HCT116 (cell line): ENCODE data around the gene STIMATE. TPM values are rescaled to one million over a fixed set of nuclear protein-coding genes. Genes with fewer than 3 reads are reported as not detected.

ENCODE experiments used
- ATAC-seq: fragments of 200-7000 bp; cut with Tn5 transposase; 2 replicates; pipeline ENCODE4 v1.9.1; 2020; ENCODE audit warnings: mild to moderate bottlenecking, moderate library complexity
- BruUV-seq: library from RNA; stranded (reverse); fragments of 400-500 nt; replicated peaks from 2 replicates; lab custom pipeline; 2021; lab: Mats Ljungman, UMichigan
- CTCF ChIA-PET: fragments of 300-600 bp; sonication (Branson Sonifier 250); formaldehyde crosslinking; loops from one replicate; lab custom pipeline; 2021; ENCODE audit warnings: antibody characterized with exemption; lab: Charles Lee
- POLR2A ChIA-PET: fragments of 300-600, 350-600 bp; sonication (Branson Sonifier 250); formaldehyde crosslinking; loops from one replicate; lab custom pipeline; 2021; ENCODE audit warnings: antibody characterized with exemption; lab: Charles Lee
- RAD21 ChIA-PET, 2 experiments: fragments of 300-600 bp; sonication (Branson Sonifier 250); formaldehyde crosslinking; loops; one replicate each; lab custom pipeline; 2023; ENCODE audit warnings: low total read pairs in 2 of 2; ENCODE audit not compliant: uncharacterized antibody in 2 of 2, unreplicated experiment in 2 of 2, low non-redundant PET in 1 of 2; lab: Charles Lee
- DNase-seq: peaks from one replicate; pipeline ENCODE4 v3.0.0-alpha.2; 2010; ENCODE audit warnings: low read depth, low spot score
- H2AFZ ChIP-seq: fragments of 200-600 bp; shearing (Covaris generic), sonication (generic); 2 replicates; pipeline ENCODE4 v1.6.1; 2017; ENCODE audit warnings: low read depth, mixed run types, mixed read lengths, antibody characterized with exemption, low read length; ENCODE audit not compliant: poor library complexity, severe bottlenecking
- H3K27ac ChIP-seq: 2 replicates; pipeline ENCODE4 v1.5.1; 2012; ENCODE audit warnings: low read depth, low read length
- H3K27me3 ChIP-seq: fragments of 200-600 bp; sonication (generic); 2 replicates; pipeline ENCODE4 v1.6.1; 2016; ENCODE audit warnings: mixed run types, low read length, mixed read lengths; ENCODE audit not compliant: insufficient read depth
- H3K36me3 ChIP-seq, 2 experiments: fragments of 200-500 bp in 1 of 2; fragments of 200-600 bp in 1 of 2; sonication (Bioruptor generic) in 1 of 2; sonication (generic) in 1 of 2; 2 replicates each; pipeline versions ENCODE4 v1.5.1 to v1.6.1; 2014 to 2016; ENCODE audit warnings: low read length in 2 of 2, inconsistent platforms in 1 of 2, mixed read lengths in 1 of 2, mixed run types in 1 of 2; ENCODE audit not compliant: insufficient read depth in 2 of 2, control insufficient read depth in 1 of 2
- H3K4me1 ChIP-seq, 2 experiments: fragments of 200-600 bp in 1 of 2; sonication (generic) in 1 of 2; 2 replicates each; pipeline versions ENCODE4 v1.5.1 to v1.6.1; 2012 to 2017; ENCODE audit warnings: low read length in 2 of 2, inconsistent platforms in 1 of 2, mild to moderate bottlenecking in 1 of 2, mixed read lengths in 1 of 2, mixed run types in 1 of 2, moderate library complexity in 1 of 2; ENCODE audit not compliant: insufficient read depth in 2 of 2, control insufficient read depth in 1 of 2
- H3K4me2 ChIP-seq: fragments of 200-600 bp; sonication (generic); 2 replicates; pipeline ENCODE4 v1.6.1; 2017; ENCODE audit warnings: mixed run types, low read length, mixed read lengths
- H3K4me3 ChIP-seq, 2 experiments: fragments of 200-600 bp in 1 of 2; sonication (generic) in 1 of 2; replicated peaks in 1 of 2; 2 replicates each; pipeline ENCODE4 v1.5.1; 2011 to 2016; ENCODE audit warnings: low read length in 2 of 2, control low read depth in 1 of 2, low read depth in 1 of 2, mild to moderate bottlenecking in 1 of 2, mixed read lengths in 1 of 2, mixed run types in 1 of 2
- H3K79me2 ChIP-seq: fragments of 200-600 bp; sonication (generic); 2 replicates; pipeline ENCODE4 v1.6.1; 2017; ENCODE audit warnings: mild to moderate bottlenecking, mixed run types, low read length, moderate library complexity, mixed read lengths; ENCODE audit not compliant: insufficient read depth
- H3K9ac ChIP-seq: fragments of 200-600 bp; sonication (generic); 2 replicates; pipeline ENCODE4 v1.6.1; 2016; ENCODE audit warnings: low read length, mixed read lengths
- H3K9me2 ChIP-seq: fragments of 200-600 bp; sonication (generic), shearing (Covaris generic); 2 replicates; pipeline ENCODE4 v1.6.1; 2017; ENCODE audit warnings: mixed run types, mild to moderate bottlenecking, moderate library complexity; ENCODE audit not compliant: insufficient read depth
- H3K9me3 ChIP-seq, 2 experiments: fragments of 200-500 bp in 1 of 2; fragments of 200-600 bp in 1 of 2; sonication (Bioruptor generic) in 1 of 2; sonication (generic) in 1 of 2; 2 replicates each; pipeline ENCODE4 v1.6.1; 2014 to 2017; ENCODE audit warnings: low read length in 2 of 2, mixed read lengths in 2 of 2, inconsistent platforms in 1 of 2, low read depth in 1 of 2, mild to moderate bottlenecking in 1 of 2, mixed run types in 1 of 2, moderate library complexity in 1 of 2; ENCODE audit not compliant: control insufficient read depth in 1 of 2, insufficient read depth in 1 of 2
- H4K20me1 ChIP-seq: fragments of 200-600 bp; sonication (generic), shearing (Covaris generic); 2 replicates; pipeline ENCODE4 v1.6.1; 2017; ENCODE audit warnings: mixed run types, mild to moderate bottlenecking, moderate library complexity; ENCODE audit not compliant: insufficient read depth
- CTCF ChIP-seq, 3 experiments: fragments of 200-600 bp in 1 of 3; sonication (generic) in 1 of 3; IDR thresholded peaks in 2 of 3; conservative IDR thresholded peaks in 1 of 3; 2 replicates each; pipeline ENCODE4 v1.5.1; 2012 to 2017; ENCODE audit warnings: low read depth in 2 of 3, low read length in 2 of 3, antibody characterized with exemption in 1 of 3, borderline replicate concordance in 1 of 3, control low read depth in 1 of 3, mild to moderate bottlenecking in 1 of 3, mixed read lengths in 1 of 3, mixed run types in 1 of 3, moderate library complexity in 1 of 3; ENCODE audit not compliant: insufficient read depth in 1 of 3
- ELF1 ChIP-seq: IDR thresholded peaks from 2 replicates; pipeline ENCODE4 v1.6.1; 2012; ENCODE audit warnings: low read depth, borderline replicate concordance
- FOSL1 ChIP-seq: IDR thresholded peaks from 2 replicates; pipeline ENCODE4 v1.6.1; 2012; ENCODE audit warnings: low read depth
- MAX ChIP-seq: IDR thresholded peaks from 2 replicates; pipeline ENCODE4 v1.6.1; 2012
- REST ChIP-seq: IDR thresholded peaks from 2 replicates; pipeline ENCODE4 v1.6.1; 2012; ENCODE audit warnings: low read depth
- SP1 ChIP-seq: IDR thresholded peaks from 2 replicates; pipeline ENCODE4 v1.6.1; 2012; ENCODE audit warnings: low read depth
- TCF7L2 ChIP-seq: IDR thresholded peaks from 2 replicates; pipeline ENCODE4 v1.7.0; 2011; ENCODE audit warnings: borderline replicate concordance, inconsistent platforms; ENCODE audit not compliant: insufficient read depth, insufficient read length; ENCODE audit errors: extremely low read depth
- ZBTB33 ChIP-seq: IDR thresholded peaks from 2 replicates; pipeline ENCODE4 v1.6.1; 2011; ENCODE audit warnings: mild to moderate bottlenecking, low read length, moderate library complexity; ENCODE audit not compliant: insufficient replicate concordance; ENCODE audit errors: extremely low read depth
- ZNF274 ChIP-seq: fragments of 200-500 bp; sonication (Bioruptor generic); IDR thresholded peaks from 2 replicates; pipeline ENCODE4 v1.6.1; 2014; ENCODE audit warnings: mild to moderate bottlenecking, low read depth, low read length, inconsistent platforms
- intact Hi-C: fragments of 100-400 bp; cut with micrococcal nuclease; formaldehyde crosslinking; loops from 2 replicates; pipeline ENCODE4 v1.10.0; 2022
- total RNA-seq: library from RNA; stranded (reverse); gene quantifications from one replicate; pipeline ENCODE4 v1.2.1, GENCODE V29; 2021; ENCODE audit not compliant: unreplicated experiment

The STIMATE gene
- total RNA-seq, 1 experiment from 2014 or later, result 20.2 TPM

GRCh38 chr3:52874864-52875587 lies 22.3 kb downstream of the STIMATE start:
- CTCF ChIA-PET, result no interaction called here
- no peak overlapping the region for H3K4me2 ChIP-seq
- H3K9ac ChIP-seq, result no peak overlapping the region
- no peaks in the 10 kb centered on the region for H3K36me3 ChIP-seq
- no TSS peak for BruUV-seq
- no peak for ATAC-seq
- H3K9me3 ChIP-seq, result no peaks in the 10 kb centered on the region
- no peak overlapping the region for H3K27ac ChIP-seq
- H3K4me1 ChIP-seq, result no peaks in the 10 kb centered on the region; a peak in 1 of 4 replicates
- TF ChIP-seq ELF1, result no peak
- no peak for DNase-seq
- POLR2A ChIA-PET, result no interaction called here
- no peaks in the 10 kb centered on the region for H3K27me3 ChIP-seq
- no peak overlapping the region for H2AFZ ChIP-seq
- RAD21 ChIA-PET, result no interaction called here
- no peaks in the 10 kb centered on the region for H4K20me1 ChIP-seq
- H3K79me2 ChIP-seq, result no peaks in the 10 kb centered on the region
- H3K9me2 ChIP-seq, result no peaks in the 10 kb centered on the region
- no peak overlapping the region for H3K4me3 ChIP-seq
- intact Hi-C loops, result no loop called here

GRCh38 chr3:52874160-52874701 lies 23.1 kb downstream of the STIMATE start:
- Histone ChIP-seq H3K9me2 (no peaks in the 10 kb centered on the region), H3K9ac (no peak overlapping the region), H3K4me2 (no peak overlapping the region), H3K27me3 (no peaks in the 10 kb centered on the region), H3K4me1 (no peaks in the 10 kb centered on the region; a peak in 1 of 4 replicates), H3K27ac (no peak overlapping the region), H2AFZ (no peak overlapping the region), H3K36me3 (no peaks in the 10 kb centered on the region), H3K9me3 (no peaks in the 10 kb centered on the region), H3K79me2 (0 out of 2 replicates have a peak, but pooled peaks cover 3% of the 10 kb centered on the region), H3K4me3 (no peak overlapping the region), H4K20me1 (no peaks in the 10 kb centered on the region)
- ChIA-PET RAD21 (no interaction called here), POLR2A (no interaction called here), CTCF (interaction anchor here (1.0 kb wide), 1 partner anchor 61 kb away, joined by 3 read pairs; no protein-coding TSS in a partner anchor)
- DNase-seq, result no peak
- BruUV-seq, result no TSS peak
- intact Hi-C loops, result no loop called here
- ATAC-seq, result no peak
- TF ChIP-seq ZBTB33 (no peak), REST (no peak), SP1 (no peak), TCF7L2 (no peak), CTCF (IDR thresholded peaks at IDR 0.05 in 2 of 3, conservative IDR thresholded peaks at IDR 0.05 in 1 of 3; ENCODE audit: borderline replicate concordance in 1 of 3, insufficient read depth in 1 of 3, low read depth in 2 of 3, low read length in 2 of 3) (no peak), MAX (no peak), ZNF274 (no peak), FOSL1 (no peak)
